ENCODE results near the gene CHST12. TPM values are rescaled to one million over a fixed set of nuclear protein-coding genes. Genes with fewer than 3 reads are reported as not detected.
"Not testable (repeated sequence)": the region's sequence is repeated elsewhere in the genome, so short reads cannot be mapped to it uniquely, and the experiment has no call there.

Gene CHST12
- total RNA-seq, 1 experiment from 2014 or later = 6.3 TPM

DNA sequence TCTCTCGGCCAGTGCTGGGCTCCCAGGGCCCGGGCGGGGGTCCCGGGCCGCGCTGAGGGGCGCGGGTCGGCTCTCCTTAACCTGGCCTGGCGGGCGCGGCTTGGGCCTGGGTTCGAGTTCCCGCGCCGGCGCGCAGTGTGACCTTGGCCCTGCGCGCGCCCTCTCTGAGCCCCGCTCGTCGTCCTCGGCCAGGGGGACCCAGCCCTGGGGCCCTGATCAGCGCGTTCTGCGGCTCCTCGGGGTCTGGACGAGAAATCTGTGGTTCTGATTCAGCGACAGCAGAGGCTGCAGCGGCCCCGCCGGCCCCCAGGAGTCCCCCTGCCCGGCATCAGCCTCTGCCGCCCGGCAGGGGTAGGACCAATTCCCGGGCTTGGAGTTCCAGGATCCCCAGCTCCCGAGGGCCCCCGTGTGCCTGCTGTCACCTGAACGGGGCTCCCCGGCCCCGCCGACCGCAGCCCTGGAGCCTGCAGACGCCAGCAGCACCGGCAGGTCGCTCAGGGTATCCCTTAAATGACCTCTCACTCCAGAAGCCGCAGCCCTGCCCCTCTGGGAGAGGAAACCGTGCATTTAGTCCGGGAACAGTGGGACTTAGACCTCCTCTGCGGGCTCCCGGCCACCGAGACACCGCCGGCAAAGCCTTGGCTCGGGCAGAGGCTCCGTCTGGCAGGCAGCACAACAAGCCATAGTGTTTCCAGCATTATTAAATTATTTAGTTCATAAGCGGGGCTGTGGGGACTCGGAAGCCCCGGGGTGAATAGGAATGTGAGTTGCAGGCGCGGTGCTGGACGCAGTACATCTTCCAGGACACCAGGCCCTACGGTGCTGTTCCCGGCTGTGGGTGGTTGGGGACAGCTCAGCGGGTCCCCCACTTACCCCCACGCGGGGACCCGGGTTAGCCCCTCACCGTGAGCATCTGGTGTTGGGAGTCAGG, 572 bp downstream of the CHST12 start:
- peak; percentile 41 for DNase-seq (ENCODE audit: low read depth)

DNA sequence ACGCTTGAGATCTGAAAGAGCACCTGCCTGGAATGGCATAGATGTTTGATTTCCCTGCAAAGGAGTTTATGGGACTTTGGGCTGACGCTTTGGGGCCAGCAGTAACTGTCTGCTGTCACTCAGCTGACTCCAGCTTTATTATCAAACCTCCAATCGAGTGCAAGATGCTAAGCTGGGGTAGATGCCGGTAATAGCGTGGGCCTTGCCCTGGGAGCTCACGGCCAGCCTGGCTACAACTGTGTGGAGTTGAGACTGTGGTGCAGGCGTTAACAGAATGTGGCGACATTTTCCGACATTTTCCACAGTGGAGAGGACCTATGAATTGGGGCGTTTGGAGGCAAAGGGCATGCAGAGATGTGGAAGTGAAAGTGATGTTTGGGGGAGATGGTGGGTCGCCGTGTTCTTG, 1.3 kb downstream of the CHST12 start:
- DNase-seq (ENCODE audit: low read depth) = no peak

DNA sequence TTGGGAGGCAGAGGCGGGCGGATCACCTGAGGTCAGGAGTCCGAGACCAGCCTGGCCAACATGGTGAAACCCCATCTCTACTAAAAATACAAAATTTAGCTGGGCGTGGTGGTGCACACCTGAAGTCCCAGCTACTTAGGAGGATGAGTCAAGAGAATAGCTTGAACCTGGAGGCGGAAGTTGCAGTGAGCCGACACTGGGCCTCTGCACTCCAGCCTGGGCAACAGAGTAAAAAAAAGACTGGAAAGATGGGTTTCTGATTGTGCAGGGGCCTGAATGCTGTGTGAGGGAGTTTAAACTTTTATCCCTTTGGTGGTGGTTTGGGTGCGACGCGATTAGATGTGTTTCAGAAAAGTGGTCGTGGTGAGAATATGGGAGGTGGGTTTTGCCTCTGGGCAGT, 1.8 kb downstream of the CHST12 start:
- no peak for DNase-seq (ENCODE audit: low read depth)

DNA sequence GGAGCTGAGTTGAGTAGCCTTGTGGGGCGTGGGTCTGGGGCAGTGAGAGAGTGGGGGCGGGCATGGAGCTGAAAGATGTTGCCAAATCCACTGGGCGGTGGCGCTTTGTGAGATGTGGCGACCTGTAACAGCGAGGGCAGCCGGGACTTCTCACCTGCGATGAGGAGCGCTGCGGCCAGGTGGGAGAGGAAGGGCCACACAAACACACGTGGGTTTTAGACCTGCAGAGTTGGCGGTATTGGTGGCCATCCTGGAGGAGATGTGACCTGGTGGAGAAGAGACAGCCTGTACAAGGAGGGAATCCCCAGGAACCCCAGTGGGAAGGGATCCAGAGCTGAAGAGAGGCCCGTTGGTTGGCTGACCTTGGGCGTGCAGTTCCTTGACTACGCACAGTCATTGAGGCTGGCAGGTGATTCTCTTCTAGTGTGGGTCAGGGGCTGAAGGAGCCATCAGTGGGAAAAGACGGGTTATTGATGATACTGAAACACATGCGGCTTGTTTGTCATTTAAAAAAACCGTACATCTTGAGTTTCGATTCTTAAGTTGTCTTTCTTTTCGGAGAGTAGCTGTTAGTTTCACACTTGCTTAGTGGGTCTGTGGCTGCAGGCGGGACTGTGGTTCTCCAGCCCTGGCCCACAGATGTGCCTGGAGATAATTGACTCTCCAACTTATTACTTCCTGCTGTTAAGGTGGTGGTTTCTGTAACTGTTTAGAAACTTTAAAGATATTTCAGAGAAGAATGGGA, 2.4 kb downstream of the CHST12 start:
- DNase-seq (ENCODE audit: low read depth) = no peak

DNA sequence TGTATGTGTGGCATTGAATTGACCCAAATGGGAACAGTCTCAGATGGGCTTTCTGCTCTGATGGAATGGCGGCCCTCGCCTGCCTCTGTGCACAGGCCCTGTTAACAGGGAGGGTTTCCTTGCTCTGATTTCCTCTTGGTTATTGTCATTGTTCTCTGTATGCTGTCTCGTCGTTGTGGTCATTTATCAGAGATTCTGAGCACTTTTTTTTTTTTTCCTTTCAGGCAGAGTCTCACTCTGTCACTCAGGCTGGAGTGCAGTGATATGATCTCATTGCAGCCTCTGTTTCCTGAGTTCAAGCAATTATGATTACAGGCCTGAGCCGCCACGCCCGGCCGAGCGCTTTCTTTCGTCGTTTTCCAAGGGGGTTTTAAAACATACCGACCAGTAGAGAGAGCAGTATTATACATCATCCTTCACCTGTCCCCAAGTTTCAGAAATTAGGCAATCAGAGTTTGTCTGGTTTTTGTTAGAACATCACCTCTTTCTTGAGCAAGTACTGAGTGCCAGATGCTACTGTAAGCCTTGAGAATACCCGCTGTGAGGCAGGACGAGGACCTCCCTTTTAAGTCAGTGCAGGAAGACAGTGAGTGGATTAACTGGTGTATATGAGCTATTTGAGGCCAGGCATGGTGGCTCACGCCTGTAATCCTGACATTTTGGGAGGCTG, 6.5 kb downstream of the CHST12 start:
- DNase-seq (ENCODE audit: low read depth) = no peak

DNA sequence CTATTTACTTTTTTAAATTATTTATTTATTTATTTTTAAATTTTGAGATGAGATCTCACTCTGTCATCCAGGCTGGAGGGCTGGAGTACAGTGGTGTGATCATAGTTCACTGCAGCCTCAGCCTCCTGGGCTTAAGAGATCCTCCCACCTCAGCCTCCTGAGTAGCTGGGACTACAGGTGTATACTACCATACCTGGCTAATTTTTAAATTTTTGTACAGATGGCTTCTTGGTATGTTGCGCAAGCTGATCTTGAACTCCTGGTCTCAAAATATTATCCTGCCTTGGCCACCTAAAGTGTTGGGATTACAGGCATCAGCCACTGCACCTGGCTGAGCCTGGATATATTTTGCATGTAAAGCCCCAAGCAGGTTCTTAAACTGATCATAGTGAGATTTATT, 7.6 kb downstream of the CHST12 start:
- DNase-seq (ENCODE audit: low read depth) = no peak

DNA sequence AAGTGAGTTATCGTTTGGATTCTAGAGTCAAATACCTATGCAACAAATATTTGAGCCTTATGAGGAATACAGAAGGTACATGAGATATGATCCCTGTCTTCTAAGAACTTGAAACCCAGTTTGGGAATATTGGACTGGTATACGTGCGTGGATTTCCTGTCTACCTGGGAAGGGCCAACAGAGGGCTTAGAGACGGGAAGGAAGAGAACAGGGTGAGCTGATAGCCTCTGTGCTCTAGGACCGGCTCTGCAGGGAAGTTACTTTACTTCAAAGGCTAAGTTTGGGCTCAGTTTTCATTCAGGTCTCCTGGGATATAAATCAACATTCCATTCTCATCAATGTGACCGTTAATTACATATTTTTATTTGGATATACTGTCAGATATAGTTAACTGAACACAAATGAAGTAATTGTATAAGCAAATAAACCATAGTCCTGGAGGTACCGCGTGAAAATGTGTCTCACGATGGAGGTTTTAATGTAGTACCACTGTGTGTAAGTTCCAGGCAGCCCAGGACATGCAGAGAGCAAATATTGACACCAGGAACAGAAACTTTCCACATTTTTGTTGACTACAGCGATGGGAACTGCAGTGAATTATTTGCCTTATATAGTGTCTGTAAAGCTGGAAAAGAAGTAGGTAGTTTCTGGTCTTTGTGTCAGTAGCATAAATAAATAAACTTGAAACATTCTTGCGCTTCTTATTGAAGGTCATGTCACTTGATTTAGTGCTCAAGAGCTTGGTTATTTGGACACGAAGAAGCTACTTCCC, 8.6 kb downstream of the CHST12 start:
- no peak for DNase-seq (ENCODE audit: low read depth)

DNA sequence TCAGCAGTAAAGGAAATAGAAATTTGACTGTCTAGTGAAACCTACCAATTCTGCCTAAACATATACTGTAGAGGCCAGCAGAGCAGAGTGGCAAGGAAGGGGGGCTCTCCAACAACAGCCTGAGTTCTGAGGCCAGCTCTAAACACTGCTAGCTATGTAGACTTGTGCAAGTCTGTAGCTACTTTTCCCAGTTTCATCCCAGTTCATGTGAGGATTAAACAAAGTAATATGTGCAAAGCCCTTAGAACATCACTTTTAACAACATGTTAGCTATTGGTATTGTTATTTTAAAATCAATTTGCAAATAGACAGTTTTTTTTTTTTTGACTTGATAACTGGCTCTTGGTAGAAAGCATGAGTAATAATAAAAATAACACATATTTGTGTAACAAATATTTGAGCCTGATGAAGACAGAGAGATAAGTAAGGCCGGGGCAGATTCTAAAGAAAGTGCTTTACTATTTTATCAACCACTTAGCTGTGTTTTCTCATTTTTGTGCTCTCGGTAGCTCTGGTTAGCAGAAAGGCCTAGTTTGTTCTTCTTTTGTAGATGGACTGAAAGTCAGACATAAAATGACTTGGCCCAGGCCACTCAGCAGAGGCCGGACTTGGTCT, 9.3 kb downstream of the CHST12 start:
- DNase-seq (ENCODE audit: low read depth) = no peak

DNA sequence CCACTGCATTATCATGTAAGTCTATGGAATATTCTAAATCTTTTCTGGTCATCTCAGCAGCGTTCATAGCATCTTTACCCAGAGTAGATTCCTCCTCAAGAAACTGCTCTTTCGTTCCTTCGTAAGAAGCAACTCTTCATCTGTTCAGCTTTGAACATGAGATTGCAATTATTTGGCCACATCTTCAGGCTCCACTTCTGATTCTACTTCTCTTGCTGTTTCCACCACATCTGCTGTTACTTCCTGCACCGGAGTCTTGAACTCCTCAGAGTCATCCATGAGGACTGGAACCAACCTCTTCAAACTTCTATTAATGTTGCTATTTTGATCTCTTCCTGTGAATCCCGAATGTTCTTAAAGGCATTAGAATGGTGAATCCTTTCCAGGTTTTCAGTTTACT, 12.7 kb downstream of the CHST12 start:
- DNase-seq (ENCODE audit: low read depth) = no peak

DNA sequence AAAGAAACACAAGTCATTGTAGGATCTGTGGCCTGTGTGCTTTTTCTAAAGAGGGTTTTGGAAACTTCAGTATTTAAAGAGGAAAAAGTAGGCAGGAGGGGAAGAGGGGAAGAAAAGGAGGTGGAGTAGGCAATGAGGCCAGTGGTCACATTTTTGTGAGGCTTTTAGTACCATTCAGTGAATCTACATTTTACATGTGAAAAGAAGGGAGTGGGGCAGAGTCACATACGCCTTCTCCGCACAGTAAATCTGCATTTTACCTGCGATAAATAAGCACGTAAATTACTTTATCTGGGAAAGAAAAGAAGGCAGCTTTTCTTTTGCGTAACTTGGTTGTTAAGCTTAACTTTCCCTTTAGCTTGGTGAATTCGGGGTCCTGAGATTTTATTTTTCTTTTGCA, 13.2 kb downstream of the CHST12 start:
- DNase-seq (ENCODE audit: low read depth) = no peak

DNA sequence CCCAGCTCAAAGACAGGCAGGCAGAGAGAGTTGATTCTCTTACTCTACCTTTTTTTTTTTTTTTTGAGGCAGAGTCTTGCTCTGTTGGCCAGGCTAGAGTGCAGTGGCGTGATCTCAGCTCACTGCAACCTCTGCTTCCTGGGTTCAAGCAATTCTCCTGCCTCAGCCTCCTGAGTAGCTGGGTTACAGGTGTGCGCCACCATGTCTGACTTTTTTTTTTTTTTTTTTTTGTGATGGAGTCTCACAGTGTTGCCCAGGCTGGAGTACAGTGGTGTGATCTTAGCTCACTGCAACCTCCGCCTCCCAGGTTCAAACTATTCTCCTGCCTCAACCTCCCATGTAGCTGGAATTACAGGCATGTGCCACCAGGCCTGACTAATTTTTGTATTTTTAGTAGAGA, 13.8 kb downstream of the CHST12 start:
- DNase-seq (ENCODE audit: low read depth) = not testable (repeated sequence)

DNA sequence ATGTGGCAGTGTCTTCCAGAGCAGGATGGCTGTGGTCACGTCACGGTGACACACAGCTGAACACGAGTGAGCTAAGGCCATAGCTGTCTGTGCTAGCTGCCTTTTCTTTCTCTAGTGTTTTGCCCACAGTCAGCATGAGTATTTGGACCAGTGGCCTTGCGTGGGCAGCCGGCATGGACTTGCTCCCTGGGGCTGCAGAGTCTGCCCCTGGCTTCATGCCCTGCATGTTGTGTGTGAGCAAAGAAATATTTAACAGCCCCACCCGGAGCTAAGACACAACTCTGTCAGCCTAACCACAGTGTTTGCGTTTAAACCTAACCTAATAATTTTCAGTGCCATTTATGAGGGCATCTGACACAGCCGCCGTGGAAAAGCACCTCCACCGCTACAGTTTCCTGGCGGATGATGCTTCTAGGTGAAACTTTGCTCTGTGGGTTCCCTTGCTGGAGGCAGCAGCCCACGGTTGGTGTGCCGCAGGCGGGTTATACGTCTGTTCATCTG, 14.6 kb downstream of the CHST12 start:
- no peak for DNase-seq (ENCODE audit: low read depth)

DNA sequence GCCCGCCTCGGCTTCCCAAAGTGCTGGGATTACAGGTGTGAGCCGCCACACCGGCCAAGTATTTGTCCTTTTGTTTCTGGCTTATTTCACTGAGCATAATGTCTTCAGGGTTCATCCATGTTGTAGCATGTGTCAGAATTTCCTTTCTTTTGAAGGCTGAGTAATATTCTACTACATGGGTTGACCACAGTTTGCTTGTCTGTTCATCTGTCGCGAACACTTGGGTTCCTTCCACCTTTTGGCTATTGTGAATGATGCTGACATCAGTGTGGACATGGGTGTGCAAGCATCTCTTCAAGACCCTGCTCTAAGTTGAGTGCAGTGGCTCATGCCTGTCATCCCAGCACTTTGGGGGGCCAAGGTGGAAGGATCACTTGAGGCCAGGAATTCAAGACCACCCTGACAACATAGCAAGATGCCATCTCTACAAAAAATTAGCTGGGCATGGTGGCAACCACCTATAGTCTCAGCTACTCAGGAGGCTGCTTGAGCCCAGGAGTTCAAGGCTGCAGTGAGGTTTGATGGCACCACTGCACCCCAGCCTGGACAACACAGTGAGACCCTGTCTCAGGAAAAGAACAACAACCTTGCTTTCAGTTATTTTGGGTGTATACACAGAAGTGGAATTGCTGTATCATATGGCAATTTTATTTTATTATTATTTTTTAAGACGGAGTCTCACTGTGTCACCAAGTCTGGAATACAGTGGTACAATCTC, 17.0 kb downstream of the CHST12 start:
- no peak for DNase-seq (ENCODE audit: low read depth)

DNA sequence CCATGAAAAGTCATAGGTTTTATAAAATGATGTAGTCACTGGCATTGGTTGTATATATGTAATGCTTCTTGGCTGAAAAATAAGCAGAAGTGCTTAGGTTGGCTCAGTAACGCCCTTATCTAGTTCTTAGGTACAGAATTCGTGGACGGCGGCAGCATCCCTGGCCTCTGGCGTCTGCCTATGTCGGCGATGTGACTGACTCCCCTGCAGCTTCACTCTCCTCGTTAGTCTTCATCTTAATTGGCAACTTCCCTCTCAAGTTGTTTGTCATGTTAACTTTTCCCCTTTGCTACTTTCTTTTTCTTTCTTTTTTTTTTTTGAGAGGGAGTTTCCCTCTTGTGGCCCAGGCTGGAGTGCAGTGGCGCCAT, 18.5 kb downstream of the CHST12 start:
- no peak for DNase-seq (ENCODE audit: low read depth)

DNA sequence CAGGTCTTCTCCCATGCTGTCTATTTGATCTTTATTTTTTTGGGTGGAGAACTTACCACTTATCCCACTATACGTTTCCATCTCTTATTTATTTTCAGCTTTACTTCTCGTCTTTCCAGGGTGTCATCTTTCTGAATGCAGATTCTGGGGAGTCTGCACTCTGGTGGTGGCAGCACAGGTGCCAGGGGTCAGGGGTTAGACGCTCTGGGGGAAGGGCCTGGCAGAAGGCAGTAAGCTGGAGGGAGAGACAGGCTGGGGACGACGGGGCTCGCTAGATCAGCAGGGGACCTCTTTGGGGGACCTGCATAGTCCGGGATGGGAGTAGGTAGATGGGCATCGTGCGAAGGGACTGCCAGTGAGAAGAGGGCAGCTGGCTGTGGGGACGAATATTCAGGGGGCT, 22.3 kb downstream of the CHST12 start:
- no peak for DNase-seq (ENCODE audit: low read depth)

DNA sequence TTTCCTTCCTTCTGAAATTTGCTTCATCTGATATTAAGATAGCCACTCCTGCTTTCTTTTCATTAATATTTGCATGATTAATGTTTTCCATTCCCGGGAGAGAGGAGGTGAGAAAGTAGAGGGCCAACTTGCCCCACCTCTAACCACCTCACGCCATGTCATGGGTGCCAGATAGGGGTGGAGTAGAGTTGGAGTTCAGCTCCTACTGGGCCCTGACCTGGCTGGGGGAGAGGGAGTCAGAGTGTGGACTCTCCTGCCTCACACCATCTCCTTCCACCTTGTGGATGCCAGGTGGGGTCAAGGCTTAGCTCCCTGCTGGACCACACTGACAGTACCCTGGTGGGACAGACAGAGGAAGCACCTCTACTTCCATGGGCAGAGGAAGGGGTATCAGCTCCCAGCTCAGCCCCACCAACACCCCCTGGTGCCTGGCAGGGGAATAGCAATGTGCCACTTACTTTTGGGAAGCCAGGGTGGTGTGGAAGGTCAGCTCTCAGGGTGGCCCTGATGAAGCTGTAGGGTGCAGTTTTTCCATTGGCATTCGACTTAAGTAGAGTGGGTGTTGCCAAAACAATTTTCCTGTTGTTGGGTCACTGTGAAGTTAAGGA, 28.0 kb downstream of the CHST12 start:
- no peak for DNase-seq (ENCODE audit: low read depth)

DNA sequence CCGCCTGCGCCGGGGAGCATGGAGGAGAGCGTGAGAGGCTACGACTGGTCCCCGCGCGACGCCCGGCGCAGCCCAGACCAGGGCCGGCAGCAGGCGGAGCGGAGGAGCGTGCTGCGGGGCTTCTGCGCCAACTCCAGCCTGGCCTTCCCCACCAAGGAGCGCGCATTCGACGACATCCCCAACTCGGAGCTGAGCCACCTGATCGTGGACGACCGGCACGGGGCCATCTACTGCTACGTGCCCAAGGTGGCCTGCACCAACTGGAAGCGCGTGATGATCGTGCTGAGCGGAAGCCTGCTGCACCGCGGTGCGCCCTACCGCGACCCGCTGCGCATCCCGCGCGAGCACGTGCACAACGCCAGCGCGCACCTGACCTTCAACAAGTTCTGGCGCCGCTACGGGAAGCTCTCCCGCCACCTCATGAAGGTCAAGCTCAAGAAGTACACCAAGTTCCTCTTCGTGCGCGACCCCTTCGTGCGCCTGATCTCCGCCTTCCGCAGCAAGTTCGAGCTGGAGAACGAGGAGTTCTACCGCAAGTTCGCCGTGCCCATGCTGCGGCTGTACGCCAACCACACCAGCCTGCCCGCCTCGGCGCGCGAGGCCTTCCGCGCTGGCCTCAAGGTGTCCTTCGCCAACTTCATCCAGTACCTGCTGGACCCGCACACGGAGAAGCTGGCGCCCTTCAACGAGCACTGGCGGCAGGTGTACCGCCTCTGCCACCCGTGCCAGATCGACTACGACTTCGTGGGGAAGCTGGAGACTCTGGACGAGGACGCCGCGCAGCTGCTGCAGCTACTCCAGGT, 29.7 kb downstream of the CHST12 start:
- DNase-seq (ENCODE audit: low read depth) = no peak

DNA sequence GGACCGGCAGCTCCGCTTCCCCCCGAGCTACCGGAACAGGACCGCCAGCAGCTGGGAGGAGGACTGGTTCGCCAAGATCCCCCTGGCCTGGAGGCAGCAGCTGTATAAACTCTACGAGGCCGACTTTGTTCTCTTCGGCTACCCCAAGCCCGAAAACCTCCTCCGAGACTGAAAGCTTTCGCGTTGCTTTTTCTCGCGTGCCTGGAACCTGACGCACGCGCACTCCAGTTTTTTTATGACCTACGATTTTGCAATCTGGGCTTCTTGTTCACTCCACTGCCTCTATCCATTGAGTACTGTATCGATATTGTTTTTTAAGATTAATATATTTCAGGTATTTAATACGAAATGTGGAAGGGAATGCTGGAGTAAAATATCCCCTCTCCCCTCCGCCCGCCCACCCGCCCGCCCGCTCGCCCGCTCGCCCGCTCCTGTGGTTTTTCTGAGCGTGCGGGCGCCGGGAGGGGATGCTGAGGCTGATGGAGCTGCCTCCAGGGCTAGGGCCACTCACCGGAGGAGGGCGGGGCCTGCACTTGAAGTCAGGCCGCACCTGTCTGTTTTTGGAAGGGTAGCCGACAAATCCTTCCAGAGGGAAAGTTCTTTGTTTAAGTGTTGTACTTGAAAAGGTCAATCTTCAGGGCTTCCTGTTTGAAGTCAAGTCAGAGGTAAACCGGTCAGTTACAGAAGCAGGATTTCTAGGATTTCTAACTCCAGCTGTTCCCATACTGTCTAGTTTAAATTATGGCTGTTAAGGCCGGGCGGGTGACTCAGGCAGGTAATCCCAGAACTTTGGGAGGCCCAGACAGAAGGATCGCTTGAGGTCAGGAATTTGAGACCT, 30.5 kb downstream of the CHST12 start:
- no peak for DNase-seq (ENCODE audit: low read depth)
